Testis (tissue), 2 donors: ENCODE measurements around the gene YLPM1.

Experiments
- POLR2A ChIP-seq: fragments of 450-650 bp; IDR thresholded peaks from one replicate; pipeline ENCODE4 v1.6.1; 2017; ENCODE audit warnings: antibody characterized with exemption, mild to moderate bottlenecking, moderate library complexity
- TF ChIP-seq, protein P1 (sequence below), 3 experiments: fragments of 450-650 bp in 2 of 3; fragments of 200-600 bp in 1 of 3; sonication (generic) in 1 of 3; IDR thresholded peaks; one replicate each; pipeline ENCODE4 v1.5.1; 2016 to 2019; ENCODE audit warnings: antibody characterized with exemption in 3 of 3, mild to moderate bottlenecking in 2 of 3, moderate library complexity in 1 of 3

DNA sequence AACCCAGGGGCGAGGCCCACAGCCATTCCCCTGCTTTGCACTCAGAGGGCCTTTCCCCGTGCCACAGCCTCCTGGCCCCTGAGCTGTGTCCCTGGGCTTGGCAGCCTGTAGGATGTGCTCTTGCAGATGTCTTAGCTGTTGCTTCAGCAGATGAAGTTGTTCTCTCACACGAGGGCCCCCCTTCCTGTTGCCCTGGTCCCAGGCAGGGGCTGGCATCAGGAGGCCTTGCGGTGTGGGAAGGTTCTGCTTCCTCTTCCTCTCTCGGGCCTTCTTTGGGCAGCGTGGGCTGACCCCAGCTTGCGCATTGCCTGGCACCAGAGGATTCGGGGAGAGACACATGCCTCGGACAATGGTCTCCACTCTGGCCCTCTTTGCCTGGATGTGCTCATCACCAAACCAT, 100.2 kb downstream of the YLPM1 start:
- TF ChIP-seq, protein P1, sequence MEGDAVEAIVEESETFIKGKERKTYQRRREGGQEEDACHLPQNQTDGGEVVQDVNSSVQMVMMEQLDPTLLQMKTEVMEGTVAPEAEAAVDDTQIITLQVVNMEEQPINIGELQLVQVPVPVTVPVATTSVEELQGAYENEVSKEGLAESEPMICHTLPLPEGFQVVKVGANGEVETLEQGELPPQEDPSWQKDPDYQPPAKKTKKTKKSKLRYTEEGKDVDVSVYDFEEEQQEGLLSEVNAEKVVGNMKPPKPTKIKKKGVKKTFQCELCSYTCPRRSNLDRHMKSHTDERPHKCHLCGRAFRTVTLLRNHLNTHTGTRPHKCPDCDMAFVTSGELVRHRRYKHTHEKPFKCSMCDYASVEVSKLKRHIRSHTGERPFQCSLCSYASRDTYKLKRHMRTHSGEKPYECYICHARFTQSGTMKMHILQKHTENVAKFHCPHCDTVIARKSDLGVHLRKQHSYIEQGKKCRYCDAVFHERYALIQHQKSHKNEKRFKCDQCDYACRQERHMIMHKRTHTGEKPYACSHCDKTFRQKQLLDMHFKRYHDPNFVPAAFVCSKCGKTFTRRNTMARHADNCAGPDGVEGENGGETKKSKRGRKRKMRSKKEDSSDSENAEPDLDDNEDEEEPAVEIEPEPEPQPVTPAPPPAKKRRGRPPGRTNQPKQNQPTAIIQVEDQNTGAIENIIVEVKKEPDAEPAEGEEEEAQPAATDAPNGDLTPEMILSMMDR (IDR thresholded peaks at IDR 0.05) = no peak
- no peak for TF ChIP-seq POLR2A
